Fibroblast of the conjunctiva (primary cell): ENCODE data around the gene C12orf75.
"Not testable (repeated sequence)": the region's sequence is repeated elsewhere in the genome, so short reads cannot be mapped to it uniquely, and the experiment has no call there.

ENCODE experiments used
- DNase-seq: peaks from one replicate; pipeline ENCODE4 v3.0.0-alpha.2; 2010; ENCODE audit warnings: low read depth

The C12orf75 gene

GRCh38 chr12:105378911-105379310 is 48.4 kb downstream of the C12orf75 start:
- DNase-seq, result no peak

- DNase-seq, result peak; percentile 65
Observed at GRCh38 chr12:105382771-105383622, 52.5 kb downstream of the C12orf75 start.

GRCh38 chr12:105384220-105384619 is 53.7 kb downstream of the C12orf75 start:
- no peak for DNase-seq

- no peak for DNase-seq
Observed at GRCh38 chr12:105384916-105385535, 54.5 kb downstream of the C12orf75 start.

- DNase-seq, result no peak
Observed at GRCh38 chr12:105386431-105386830, 55.9 kb downstream of the C12orf75 start.

- DNase-seq, result no peak
Observed at GRCh38 chr12:105391231-105391630, 60.7 kb downstream of the C12orf75 start.

GRCh38 chr12:105393587-105393986 is 63.1 kb downstream of the C12orf75 start:
- no peak for DNase-seq

- DNase-seq, result no peak
Observed at GRCh38 chr12:105396024-105396423, 65.5 kb downstream of the C12orf75 start.

- DNase-seq, result no peak
Observed at GRCh38 chr12:105396983-105397382, 66.5 kb downstream of the C12orf75 start.

GRCh38 chr12:105398930-105399329 is 68.4 kb downstream of the C12orf75 start:
- DNase-seq, result no peak

GRCh38 chr12:105399428-105400081 is 69.1 kb downstream of the C12orf75 start:
- DNase-seq, result no peak

GRCh38 chr12:105400227-105400626 is 69.7 kb downstream of the C12orf75 start:
- no peak for DNase-seq

GRCh38 chr12:105401198-105401597 is 70.7 kb downstream of the C12orf75 start:
- no peak for DNase-seq

- DNase-seq, result no peak
Observed at GRCh38 chr12:105402366-105402765, 71.9 kb downstream of the C12orf75 start.

GRCh38 chr12:105403095-105403494 is 72.6 kb downstream of the C12orf75 start:
- DNase-seq, result no peak

- DNase-seq, result not testable (repeated sequence)
Observed at GRCh38 chr12:105404134-105404533, 73.6 kb downstream of the C12orf75 start.

GRCh38 chr12:105406497-105406896 is 76.0 kb downstream of the C12orf75 start:
- no peak for DNase-seq

- DNase-seq, result no peak
Observed at GRCh38 chr12:105409279-105409678, 78.8 kb downstream of the C12orf75 start.

GRCh38 chr12:105409801-105410471 is 79.4 kb downstream of the C12orf75 start:
- DNase-seq, result peak; percentile 18

GRCh38 chr12:105413911-105414487 is 83.5 kb downstream of the C12orf75 start:
- DNase-seq, result no peak

GRCh38 chr12:105417732-105418131 is 87.2 kb downstream of the C12orf75 start:
- DNase-seq, result no peak

- peak; percentile 12 for DNase-seq
Observed at GRCh38 chr12:105418229-105418628, 87.7 kb downstream of the C12orf75 start.
